Right lobe of liver (tissue), 6 donors: ENCODE measurements around the gene UGT1A1. TPM values are rescaled to one million over a fixed set of nuclear protein-coding genes. Genes with fewer than 3 reads are reported as not detected.
"Not testable (repeated sequence)": the region's sequence is repeated elsewhere in the genome, so short reads cannot be mapped to it uniquely, and the experiment has no call there.

ENCODE experiments used
- ATAC-seq, 4 donors: fragments of 200-7000 bp; cut with Tn5 transposase; one replicate each; pipeline ENCODE4 v1.9.1; 2020; ENCODE audit warnings: mild to moderate bottlenecking in 4 of 4, moderate library complexity in 4 of 4
- DNase-seq, 3 donors: peaks; one replicate each; pipeline ENCODE4 v3.0.0-alpha.2; 2020
- H3K27ac ChIP-seq, 3 donors: fragments of 200-600 bp; one replicate each; pipeline ENCODE4 v1.8.0; 2022
- H3K27me3 ChIP-seq, 2 donors: fragments of 200-600 bp; one replicate each; pipeline ENCODE4 v1.8.0; 2022
- H3K36me3 ChIP-seq, 4 donors: fragments of 200-600 bp; sonication (generic) in 1 of 4; one replicate each; pipeline versions ENCODE4 v1.5.1 to v1.8.0; 2017 to 2022; ENCODE audit warnings: control low read depth in 1 of 4
- H3K4me1 ChIP-seq, 4 donors: fragments of 200-600 bp; sonication (generic) in 1 of 4; one replicate each; pipeline versions ENCODE4 v1.5.1 to v1.8.0; 2017 to 2022; ENCODE audit warnings: control low read depth in 1 of 4
- H3K4me3 ChIP-seq, 3 donors: fragments of 200-600 bp; one replicate each; pipeline ENCODE4 v1.8.0; 2022
- H3K9me3 ChIP-seq, 4 donors: fragments of 200-600 bp; sonication (generic) in 1 of 4; one replicate each; pipeline versions ENCODE4 v1.5.1 to v1.8.0; 2017 to 2022; ENCODE audit warnings: control low read depth in 1 of 4
- POLR2A ChIP-seq: fragments of 450-650 bp; IDR thresholded peaks from one replicate; pipeline ENCODE4 v1.6.1; 2017; ENCODE audit warnings: antibody characterized with exemption, mild to moderate bottlenecking
- WGBS: methylation state at CpG from one replicate; pipeline ENCODE4 v1.1.6; 2018; ENCODE audit warnings: low coverage, low lambda C conversion rate; ENCODE audit not compliant: insufficient coverage; ENCODE audit errors: missing lambda C conversion rate; 5-methylcytosine and 5-hydroxymethylcytosine counted together
- intact Hi-C, 2 donors: fragments of 100-400 bp; cut with DNase I; formaldehyde crosslinking; loops; one replicate each; pipeline versions ENCODE4 v1.11.2 to v1.14.1; 2022
- total RNA-seq, 6 experiments: library from RNA; depleted of rRNA in 2 of 6; stranded (reverse); fragments of >200 nt in 2 of 6; fragmentation: NEBNext Ultra II Directional in 3 of 6; extraction: Animal tissue kit (Norgen Biotek cat#: 25700) in 3 of 6; gene quantifications; one replicate each; pipeline versions ENCODE4 v1.1.0 to v1.2.4, GENCODE V29; 2016 to 2023
- TF ChIP-seq, protein P1 (sequence below), 4 donors: fragments of 200-600 bp in 3 of 4; fragments of 450-650 bp in 1 of 4; IDR thresholded peaks; one replicate each; pipeline versions ENCODE4 v1.5.1 to v1.8.0; 2016 to 2022; ENCODE audit warnings: antibody characterized with exemption in 4 of 4, mild to moderate bottlenecking in 2 of 4
- donor health status: DM: no; HTN: yes; CAD: no.
- donor health status: DM: no; HTN: no; CAD: no.
- donor health status: DM: no; HTN: no; CAD: no.
- donor health status: DM: no; HTN: yes; CAD: no.
- donor health status: DM: no; HTN: yes; CAD: no.

Gene UGT1A1
- total RNA-seq, 6 experiments from 2014 or later = 97.5 to 1,279 (median 171) TPM

DNA sequence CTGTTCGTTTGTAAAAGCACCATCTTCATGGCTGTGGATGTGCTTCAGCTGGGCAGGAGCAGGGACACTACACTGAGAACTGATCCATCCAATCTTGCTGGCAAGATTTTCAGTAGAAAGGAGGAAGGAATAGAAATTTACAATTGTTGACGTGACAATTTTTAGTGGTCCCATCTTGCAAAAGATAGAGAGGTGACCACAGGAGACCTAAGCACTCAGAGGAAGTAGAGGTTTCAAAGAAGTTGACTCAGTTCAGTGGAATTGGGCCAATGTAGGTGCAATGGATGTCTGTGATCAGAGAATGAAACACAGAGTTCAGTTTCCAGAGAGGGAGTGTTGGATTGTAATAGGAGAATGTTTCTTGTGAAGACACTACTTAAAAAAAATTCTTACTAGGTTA, 45.9 kb upstream of the UGT1A1 start:
- Histone ChIP-seq H3K4me1 (peaks cover 0 to 79% (median 16%) of the 10 kb centered on the region in 4 donors), H3K36me3 (peaks cover 0 to 3% (median 0%) of the 10 kb centered on the region in 4 donors), H3K4me3 (no peak overlapping the region), H3K27ac (no peak overlapping the region), H3K9me3 (no peaks in the 10 kb centered on the region), H3K27me3 (no peaks in the 10 kb centered on the region)
- no peak for ATAC-seq
- intact Hi-C loops = no loop called here
- no peak for DNase-seq
- TF ChIP-seq, protein P1, sequence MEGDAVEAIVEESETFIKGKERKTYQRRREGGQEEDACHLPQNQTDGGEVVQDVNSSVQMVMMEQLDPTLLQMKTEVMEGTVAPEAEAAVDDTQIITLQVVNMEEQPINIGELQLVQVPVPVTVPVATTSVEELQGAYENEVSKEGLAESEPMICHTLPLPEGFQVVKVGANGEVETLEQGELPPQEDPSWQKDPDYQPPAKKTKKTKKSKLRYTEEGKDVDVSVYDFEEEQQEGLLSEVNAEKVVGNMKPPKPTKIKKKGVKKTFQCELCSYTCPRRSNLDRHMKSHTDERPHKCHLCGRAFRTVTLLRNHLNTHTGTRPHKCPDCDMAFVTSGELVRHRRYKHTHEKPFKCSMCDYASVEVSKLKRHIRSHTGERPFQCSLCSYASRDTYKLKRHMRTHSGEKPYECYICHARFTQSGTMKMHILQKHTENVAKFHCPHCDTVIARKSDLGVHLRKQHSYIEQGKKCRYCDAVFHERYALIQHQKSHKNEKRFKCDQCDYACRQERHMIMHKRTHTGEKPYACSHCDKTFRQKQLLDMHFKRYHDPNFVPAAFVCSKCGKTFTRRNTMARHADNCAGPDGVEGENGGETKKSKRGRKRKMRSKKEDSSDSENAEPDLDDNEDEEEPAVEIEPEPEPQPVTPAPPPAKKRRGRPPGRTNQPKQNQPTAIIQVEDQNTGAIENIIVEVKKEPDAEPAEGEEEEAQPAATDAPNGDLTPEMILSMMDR (IDR thresholded peaks at IDR 0.05) = no peak
- TF ChIP-seq POLR2A = no peak
- 60% methylated on average over 2 of the region's 2 CpGs for WGBS

DNA sequence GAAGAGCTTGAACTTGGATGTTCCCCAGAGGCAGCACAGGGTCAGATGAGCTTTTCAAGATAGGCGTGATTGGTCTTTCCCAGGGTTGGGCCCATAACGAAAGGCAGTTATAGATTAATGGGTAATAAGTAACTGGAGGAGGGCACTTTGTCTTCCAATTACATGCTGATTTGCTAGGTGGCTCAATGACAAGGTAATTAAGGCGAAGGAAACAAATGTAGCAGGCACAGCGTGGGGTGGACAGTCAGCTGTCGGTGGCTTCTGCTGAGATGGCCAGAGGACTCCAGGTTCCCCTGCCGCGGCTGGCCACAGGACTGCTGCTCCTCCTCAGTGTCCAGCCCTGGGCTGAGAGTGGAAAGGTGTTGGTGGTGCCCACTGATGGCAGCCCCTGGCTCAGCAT, 41.5 kb upstream of the UGT1A1 start, which contains the start of gene UGT1A4:
Gene UGT1A4, plus strand, starts transcription at position 185 of the 400 bp plus-strand sequence. Its CDS starts 85 bp downstream, at position 270.
- H3K27ac ChIP-seq = peak within 1 kb of the TSS in 2 of 3 donors; percentile 72 to 91
- peaks cover 0 to 37% (median 6%) of the 10 kb centered on the region in 4 donors for H3K4me1 ChIP-seq
- peak within 1 kb of the TSS; percentile 39 to 76 (median 63) for H3K4me3 ChIP-seq
- H3K36me3 ChIP-seq = no peaks in the 10 kb centered on the region
- DNase-seq (peak; percentile 56 to 91 (median 88)), ATAC-seq (peak; percentile 81 to 94 (median 88))
- intact Hi-C loops = loop anchor here in 1 of 2 donors (5.0 kb wide), 1 partner anchor 44 kb away; the partner anchor contains the start of gene UGT1A1
- 25% methylated on average over 4 of the region's 7 CpGs for WGBS
- peak; percentile 88 for TF ChIP-seq POLR2A
- TF ChIP-seq, protein P1 (IDR thresholded peaks at IDR 0.05) = no peak
- no peaks in the 10 kb centered on the region for H3K9me3 ChIP-seq
- no peaks in the 10 kb centered on the region for H3K27me3 ChIP-seq

DNA sequence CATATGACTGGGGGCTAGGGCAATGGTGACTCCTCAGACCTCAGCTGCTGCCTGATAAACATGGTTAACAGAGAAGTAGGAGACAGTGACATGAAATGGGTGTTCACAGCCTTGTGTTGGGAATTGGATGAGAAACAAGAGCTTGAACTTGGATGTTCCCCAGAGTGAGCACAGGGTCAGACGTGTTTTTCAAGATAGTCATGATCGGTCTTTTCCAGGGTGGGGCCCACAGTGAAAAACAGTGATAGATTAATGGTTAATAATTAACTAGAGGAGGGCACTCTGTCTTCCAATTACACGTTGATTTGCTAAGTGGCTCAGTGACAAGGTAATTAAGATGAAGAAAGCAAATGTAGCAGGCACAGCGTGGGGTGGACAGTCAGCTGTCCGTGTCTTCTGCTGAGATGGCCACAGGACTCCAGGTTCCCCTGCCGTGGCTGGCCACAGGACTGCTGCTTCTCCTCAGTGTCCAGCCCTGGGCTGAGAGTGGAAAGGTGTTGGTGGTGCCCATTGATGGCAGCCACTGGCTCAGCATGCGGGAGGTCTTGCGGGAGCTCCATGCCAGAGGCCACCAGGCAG, 31.3 kb upstream of the UGT1A1 start, which contains the start of gene UGT1A3:
Gene UGT1A3, plus strand, starts transcription at position 320 of the 579 bp plus-strand sequence. Its CDS starts 85 bp downstream, at position 405.
- ATAC-seq = peak; percentile 85 to 93 (median 88)

DNA sequence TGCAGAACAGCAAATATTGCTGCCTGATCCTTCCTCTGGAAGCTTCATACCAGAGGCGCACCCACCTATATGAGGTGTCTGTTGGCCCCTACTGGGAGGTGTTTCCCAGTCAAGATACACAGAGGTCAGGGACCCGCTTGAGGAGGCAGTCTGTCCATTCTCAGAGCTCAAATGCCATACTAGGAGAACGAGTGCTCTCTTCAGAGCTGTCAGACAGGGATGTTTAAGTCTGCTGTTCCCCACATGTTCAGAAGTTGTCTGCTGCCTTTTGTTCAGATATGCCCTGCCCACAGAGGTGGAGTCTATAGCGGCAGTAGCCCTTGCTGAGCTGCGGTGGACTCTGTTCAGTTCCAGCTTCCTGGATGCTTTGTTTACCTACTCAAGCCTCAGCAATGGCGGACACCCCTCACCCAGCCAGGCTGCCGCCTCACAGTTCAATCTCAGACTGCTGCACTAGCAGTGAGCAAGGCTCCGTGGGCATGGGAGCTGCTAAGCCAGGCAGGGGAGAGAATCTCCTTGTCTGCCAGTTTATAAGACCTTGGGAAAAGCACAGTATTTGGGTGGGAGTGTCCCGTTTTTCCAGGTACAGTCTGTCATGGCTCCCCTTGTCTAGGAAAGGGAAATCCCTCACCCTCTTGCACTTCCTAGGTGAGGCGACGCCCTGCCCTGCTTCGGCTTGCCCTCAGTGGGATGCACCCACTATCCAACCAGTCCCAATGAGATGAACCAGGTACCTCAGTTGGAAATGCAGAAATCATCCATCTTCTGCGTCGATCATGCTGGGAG, 23.0 kb upstream of the UGT1A1 start:
- H3K27ac ChIP-seq = peak overlapping the region in 2 of 3 donors; percentile 29 to 56
- intact Hi-C loops, H3K27me3 ChIP-seq, H3K9me3 ChIP-seq, H3K36me3 ChIP-seq: not testable (repeated sequence)
- ATAC-seq (peak; percentile 80 to 93 (median 92)), DNase-seq (peak in 2 of 3 donors; percentile 52 to 70)
- H3K4me1 ChIP-seq = peaks cover 0 to 85% (median 23%) of the 10 kb centered on the region in 4 donors
- 59% methylated on average over 4 of the region's 14 CpGs for WGBS
- peak overlapping the region in 1 of 3 donors; percentile 19 for H3K4me3 ChIP-seq

More for the DNA sequence above, 31.3 kb upstream of the UGT1A1 start, which contains the start of gene UGT1A3:
- Histone ChIP-seq H3K27me3 (no peaks in the 10 kb centered on the region), H3K9me3 (no peaks in the 10 kb centered on the region), H3K4me3 (peak within 1 kb of the TSS in 1 of 3 donors; percentile 45), H3K4me1 (peaks cover 0 to 44% (median 6%) of the 10 kb centered on the region in 4 donors), H3K36me3 (no peaks in the 10 kb centered on the region), H3K27ac (peak within 1 kb of the TSS in 2 of 3 donors; percentile 56 to 81)
- intact Hi-C loops = no loop called here
- TF ChIP-seq, protein P1 (IDR thresholded peaks at IDR 0.05) = no peak
- no peak for TF ChIP-seq POLR2A
- 32% methylated on average over 5 of the region's 8 CpGs for WGBS
- peak in 2 of 3 donors; percentile 69 to 78 for DNase-seq
